Measurements from ENCODE around the gene ITLN2.
"Not testable (repeated sequence)": the region's sequence is repeated elsewhere in the genome, so short reads cannot be mapped to it uniquely, and the experiment has no call there.

Gene ITLN2

DNA sequence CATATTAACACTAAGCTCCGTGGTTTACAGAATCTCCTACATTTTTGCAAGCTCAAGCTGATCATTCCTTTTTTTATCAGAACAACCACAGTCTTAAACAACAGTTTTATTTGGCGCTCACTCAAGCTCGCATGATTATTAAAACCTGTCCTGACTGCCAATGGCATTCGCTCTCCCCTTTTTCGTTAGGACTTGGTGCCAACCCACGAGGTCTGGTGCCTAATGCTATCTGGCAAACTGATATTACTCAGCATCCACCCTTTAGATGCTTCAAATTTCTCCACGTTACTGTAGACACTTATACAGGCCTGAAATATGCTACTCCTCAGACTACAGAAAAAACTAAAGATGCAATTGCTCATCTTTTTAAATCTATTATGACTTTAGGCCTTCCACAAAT, 46.6 kb downstream of the ITLN2 start:
- DNase-seq (ENCODE audit: low read depth in 1 of 2, low spot score in 1 of 2) = no peak

DNA sequence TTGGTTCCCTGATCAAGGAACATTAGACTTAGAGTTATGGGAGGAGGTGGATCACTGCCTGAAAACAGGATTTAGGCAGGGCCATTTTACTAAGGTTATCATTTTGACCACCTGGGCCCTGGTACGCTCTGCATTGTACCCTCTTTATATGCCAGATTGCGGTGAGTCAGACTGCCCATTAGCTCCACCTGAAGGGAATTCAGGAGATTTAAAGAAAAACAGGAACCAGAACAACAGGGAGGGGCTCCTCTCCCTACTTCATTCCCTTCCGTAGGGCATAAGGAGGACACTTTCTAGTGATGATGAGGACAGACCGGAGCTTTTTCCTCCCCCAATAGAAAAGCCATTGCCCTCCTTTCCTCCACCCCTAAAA, 49.0 kb downstream of the ITLN2 start:
- no peak for DNase-seq (ENCODE audit: low read depth in 1 of 2, low spot score in 1 of 2)

DNA sequence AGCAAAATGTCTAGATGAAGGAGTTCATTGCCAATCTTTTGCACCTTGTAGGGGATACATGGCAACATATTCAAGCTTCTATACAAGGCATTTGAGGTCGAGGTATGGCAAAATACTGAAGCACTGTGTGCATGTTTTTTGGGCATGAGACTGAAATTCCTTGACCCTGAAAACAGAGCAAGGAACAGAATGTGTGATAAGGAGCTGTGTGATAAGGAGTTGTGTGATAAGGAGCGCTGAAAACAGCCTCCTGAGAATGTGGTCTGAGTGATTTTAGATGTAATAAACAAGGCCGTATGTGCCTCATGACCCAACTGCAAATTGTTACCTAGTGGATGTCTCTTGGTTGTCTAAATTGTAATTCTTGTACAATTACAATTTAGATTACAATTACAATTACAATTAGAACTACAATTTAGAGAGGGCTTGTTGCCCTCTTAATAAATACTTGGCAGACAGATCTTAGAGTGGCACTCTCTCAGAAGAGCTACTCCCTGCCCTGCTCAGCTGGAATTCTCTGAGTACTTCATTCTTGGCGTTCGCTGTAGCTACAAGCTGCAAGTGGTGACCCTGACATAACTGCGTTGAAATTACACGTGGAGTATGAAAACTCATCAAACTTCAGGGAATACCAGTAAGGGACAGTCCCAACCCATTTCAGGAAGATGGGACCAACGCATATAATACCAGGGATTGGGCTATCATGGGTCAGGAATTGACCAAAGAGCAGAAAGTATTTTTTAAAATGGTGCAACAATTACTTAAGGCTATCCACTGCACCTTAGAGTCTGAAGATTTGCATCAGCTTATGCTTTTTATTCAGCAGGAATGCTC, 49.6 kb downstream of the ITLN2 start:
- no peak for DNase-seq (ENCODE audit: low read depth in 1 of 2, low spot score in 1 of 2)

DNA sequence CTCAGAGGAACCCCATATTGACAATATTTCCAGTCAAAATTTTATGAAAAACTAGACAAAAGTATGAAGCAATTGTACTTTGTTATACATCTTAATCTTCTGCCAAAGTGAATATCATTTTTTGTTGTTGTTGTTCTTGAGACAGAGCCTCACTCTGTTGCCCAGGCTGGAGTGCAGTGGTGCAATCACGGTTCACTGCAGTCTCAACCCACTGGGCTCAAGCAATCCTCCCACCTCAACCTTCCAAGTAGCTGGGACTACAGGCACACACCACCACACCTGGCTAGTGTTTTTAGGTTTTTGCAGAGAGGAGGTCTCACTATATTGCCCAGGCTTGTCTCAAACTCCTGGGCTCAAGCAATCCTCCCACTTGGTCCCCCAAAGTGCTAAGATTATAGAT, 52.4 kb downstream of the ITLN2 start:
- not testable (repeated sequence) for DNase-seq (ENCODE audit: low read depth in 1 of 2, low spot score in 1 of 2)

DNA sequence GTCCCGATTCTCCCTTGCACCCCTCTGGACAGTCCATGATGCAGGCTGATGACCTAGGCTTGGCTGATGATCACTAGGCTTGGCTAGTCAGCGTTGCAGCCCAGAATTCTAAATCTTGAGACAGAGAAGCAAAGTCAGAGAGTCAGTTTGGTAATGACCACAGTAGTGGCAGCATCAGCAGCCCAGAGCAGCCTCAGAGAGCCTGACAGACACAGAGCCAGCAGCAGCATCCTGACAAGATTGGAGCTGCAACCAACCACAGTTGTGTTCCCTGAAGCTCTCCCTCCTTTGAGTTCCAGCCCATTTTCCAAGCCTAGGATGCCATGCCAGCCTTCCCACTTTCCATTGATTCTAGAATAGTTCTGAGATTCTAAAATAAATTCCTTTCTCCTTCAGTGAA, 52.8 kb downstream of the ITLN2 start:
- no peak for DNase-seq (ENCODE audit: low read depth in 1 of 2, low spot score in 1 of 2)

DNA sequence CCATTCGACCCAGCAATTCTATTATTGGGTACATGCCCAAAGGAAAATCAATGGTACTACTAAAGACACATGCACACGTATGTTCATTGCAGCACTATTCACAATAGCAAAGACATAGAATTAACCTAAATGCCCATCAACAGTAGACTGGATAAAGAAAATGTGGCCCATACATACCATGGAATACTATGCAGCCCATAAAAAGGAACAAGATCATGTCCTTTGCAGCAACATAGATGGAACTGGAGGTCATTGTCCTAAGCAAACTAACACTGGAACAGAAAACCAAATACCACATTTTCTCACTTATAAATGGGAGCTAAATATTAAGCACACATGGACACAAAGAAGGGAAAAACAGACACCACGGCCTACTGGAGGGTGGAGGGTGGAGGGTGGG, 53.9 kb downstream of the ITLN2 start:
- not testable (repeated sequence) for DNase-seq (ENCODE audit: low read depth in 1 of 2, low spot score in 1 of 2)
